Thoracic aorta (tissue), 2 donors: ENCODE data around the gene ALX1. TPM values are rescaled to one million over a fixed set of nuclear protein-coding genes. Genes with fewer than 3 reads are reported as not detected.

Experiments
- ATAC-seq: fragments of 150-250 bp; one replicate; pipeline ENCODE4 v1.8.0; 2017; ENCODE audit warnings: low read depth; ENCODE audit not compliant: insufficient number of reproducible peaks, low FRiP score
- DNase-seq: peaks from one replicate; pipeline ENCODE4 v3.0.0-alpha.2; 2020; ENCODE audit warnings: low spot score
- H3K27ac ChIP-seq, 2 donors: fragments of 200-600 bp; sonication (generic); 1 replicate in 1 of 2; 2 replicates in 1 of 2; pipeline ENCODE4 v1.5.1; 2016; ENCODE audit warnings: mild to moderate bottlenecking in 2 of 2, moderate library complexity in 2 of 2
- H3K27me3 ChIP-seq: fragments of 200-600 bp; sonication (generic); replicated peaks from 2 replicates; pipeline ENCODE4 v1.6.0; 2016; ENCODE audit warnings: mild to moderate bottlenecking; ENCODE audit not compliant: insufficient read depth
- H3K36me3 ChIP-seq: fragments of 200-600 bp; sonication (generic); one replicate; pipeline ENCODE4 v1.5.1; 2016
- H3K4me1 ChIP-seq, 2 donors: fragments of 200-600 bp; sonication (generic); 1 replicate in 1 of 2; 2 replicates in 1 of 2; pipeline versions ENCODE4 v1.5.1 to v1.6.0; 2016; ENCODE audit warnings: low read depth in 2 of 2, mild to moderate bottlenecking in 1 of 2; ENCODE audit not compliant: control insufficient read depth in 1 of 2
- H3K4me3 ChIP-seq: fragments of 200-600 bp; sonication (generic); 2 replicates; pipeline ENCODE4 v1.5.1; 2016; ENCODE audit warnings: mild to moderate bottlenecking
- H3K9me3 ChIP-seq: fragments of 200-600 bp; sonication (generic); 2 replicates; pipeline ENCODE4 v1.5.1; 2016
- total RNA-seq, 2 donors: library from RNA; depleted of rRNA; stranded (reverse); fragments of >200 nt; gene quantifications; one replicate each; pipeline versions ENCODE4 v1.1.0 to v1.2.3, GENCODE V29; 2016
- TF ChIP-seq, protein P1 (sequence below): fragments of 200-600 bp; sonication (generic); IDR thresholded peaks from one replicate; pipeline ENCODE4 v1.5.1; 2019; ENCODE audit warnings: antibody characterized with exemption

Gene ALX1
- total RNA-seq, 2 donors from 2014 or later: not detected

DNA sequence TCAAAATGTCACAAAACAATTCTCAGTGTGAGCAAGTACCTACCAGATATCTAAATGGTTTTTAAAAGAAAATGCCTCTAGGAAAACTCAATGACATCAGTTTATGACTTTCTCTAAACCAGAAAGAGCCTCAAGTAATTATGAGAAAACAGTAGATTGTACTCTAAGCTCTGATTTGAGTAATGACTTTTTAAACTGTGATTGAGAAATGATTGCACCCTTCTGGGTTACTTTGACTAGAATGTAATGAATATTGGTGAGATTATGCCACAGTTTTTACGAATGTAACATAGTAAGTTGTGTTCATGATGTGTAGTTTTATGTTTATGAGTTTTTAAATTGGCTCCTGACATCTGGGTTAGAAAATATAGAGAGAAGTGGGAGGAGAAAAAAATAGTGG lies 68.8 kb downstream of the ALX1 start:
- TF ChIP-seq, protein P1, sequence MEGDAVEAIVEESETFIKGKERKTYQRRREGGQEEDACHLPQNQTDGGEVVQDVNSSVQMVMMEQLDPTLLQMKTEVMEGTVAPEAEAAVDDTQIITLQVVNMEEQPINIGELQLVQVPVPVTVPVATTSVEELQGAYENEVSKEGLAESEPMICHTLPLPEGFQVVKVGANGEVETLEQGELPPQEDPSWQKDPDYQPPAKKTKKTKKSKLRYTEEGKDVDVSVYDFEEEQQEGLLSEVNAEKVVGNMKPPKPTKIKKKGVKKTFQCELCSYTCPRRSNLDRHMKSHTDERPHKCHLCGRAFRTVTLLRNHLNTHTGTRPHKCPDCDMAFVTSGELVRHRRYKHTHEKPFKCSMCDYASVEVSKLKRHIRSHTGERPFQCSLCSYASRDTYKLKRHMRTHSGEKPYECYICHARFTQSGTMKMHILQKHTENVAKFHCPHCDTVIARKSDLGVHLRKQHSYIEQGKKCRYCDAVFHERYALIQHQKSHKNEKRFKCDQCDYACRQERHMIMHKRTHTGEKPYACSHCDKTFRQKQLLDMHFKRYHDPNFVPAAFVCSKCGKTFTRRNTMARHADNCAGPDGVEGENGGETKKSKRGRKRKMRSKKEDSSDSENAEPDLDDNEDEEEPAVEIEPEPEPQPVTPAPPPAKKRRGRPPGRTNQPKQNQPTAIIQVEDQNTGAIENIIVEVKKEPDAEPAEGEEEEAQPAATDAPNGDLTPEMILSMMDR: no peak

DNA sequence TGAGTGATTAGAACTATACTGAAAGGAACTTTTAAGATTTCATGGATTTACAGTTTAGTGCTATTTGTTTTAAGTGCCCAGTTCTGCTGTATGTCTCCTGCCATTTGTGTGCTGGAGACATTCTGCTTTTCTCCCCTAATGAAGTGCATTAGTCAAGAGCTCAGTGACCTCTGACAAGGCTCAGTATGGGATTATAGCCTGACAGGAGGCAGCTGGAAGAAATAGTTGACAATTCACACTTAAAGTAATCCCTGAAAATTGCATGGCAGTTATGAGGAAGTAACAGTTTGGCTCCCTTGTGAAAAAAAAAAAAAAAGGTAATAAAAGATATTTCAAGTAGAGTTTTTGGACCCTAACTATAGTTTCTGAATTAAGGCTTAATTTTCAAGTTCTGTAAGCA lies 70.3 kb downstream of the ALX1 start:
- ATAC-seq (no peak), DNase-seq (no peak)
- H3K4me1 ChIP-seq: no peaks in the 10 kb centered on the region
- H3K4me3 ChIP-seq: no peak overlapping the region
- no peaks in the 10 kb centered on the region for H3K9me3 ChIP-seq
- no peak overlapping the region for H3K27ac ChIP-seq
- H3K36me3 ChIP-seq: no peaks in the 10 kb centered on the region
- TF ChIP-seq, protein P1: no peak
- H3K27me3 ChIP-seq: no peaks in the 10 kb centered on the region

More for the DNA sequence above, 68.8 kb downstream of the ALX1 start:
- DNase-seq: no peak
- no peaks in the 10 kb centered on the region for H3K36me3 ChIP-seq
- H3K27ac ChIP-seq: no peak overlapping the region
- no peak overlapping the region for H3K4me3 ChIP-seq
- no peaks in the 10 kb centered on the region for H3K4me1 ChIP-seq
- no peaks in the 10 kb centered on the region for H3K27me3 ChIP-seq
- no peak for ATAC-seq
- H3K9me3 ChIP-seq: no peaks in the 10 kb centered on the region

Other genes with a start within 250 kb of the ALX1 start
- gene TSPAN19, start 243.9 kb upstream of the ALX1 start, total RNA-seq: not detected
- gene LRRIQ1, start 243.9 kb upstream of the ALX1 start, total RNA-seq: under 1 TPM in 1 of 2 donors, not detected in 1; 0.42 TPM